Stimulated activated CD4-positive, alpha-beta T cell treated with anti-CD3 and anti-CD28 coated beads, Interleukin-12 subunit alpha, Interleukin-12 subunit beta, amount 100 ng/mL, for 48 hours (primary cell): ENCODE measurements around the gene HYKK.
"Not testable (repeated sequence)": the region's sequence is repeated elsewhere in the genome, so short reads cannot be mapped to it uniquely, and the experiment has no call there.

ENCODE experiments used
- DNase-seq, 3 donors: peaks; one replicate each; pipeline ENCODE4 v3.0.0-alpha.2; 2020; ENCODE audit warnings: low read depth in 2 of 3, low spot score in 1 of 3

HYKK gene

DNA sequence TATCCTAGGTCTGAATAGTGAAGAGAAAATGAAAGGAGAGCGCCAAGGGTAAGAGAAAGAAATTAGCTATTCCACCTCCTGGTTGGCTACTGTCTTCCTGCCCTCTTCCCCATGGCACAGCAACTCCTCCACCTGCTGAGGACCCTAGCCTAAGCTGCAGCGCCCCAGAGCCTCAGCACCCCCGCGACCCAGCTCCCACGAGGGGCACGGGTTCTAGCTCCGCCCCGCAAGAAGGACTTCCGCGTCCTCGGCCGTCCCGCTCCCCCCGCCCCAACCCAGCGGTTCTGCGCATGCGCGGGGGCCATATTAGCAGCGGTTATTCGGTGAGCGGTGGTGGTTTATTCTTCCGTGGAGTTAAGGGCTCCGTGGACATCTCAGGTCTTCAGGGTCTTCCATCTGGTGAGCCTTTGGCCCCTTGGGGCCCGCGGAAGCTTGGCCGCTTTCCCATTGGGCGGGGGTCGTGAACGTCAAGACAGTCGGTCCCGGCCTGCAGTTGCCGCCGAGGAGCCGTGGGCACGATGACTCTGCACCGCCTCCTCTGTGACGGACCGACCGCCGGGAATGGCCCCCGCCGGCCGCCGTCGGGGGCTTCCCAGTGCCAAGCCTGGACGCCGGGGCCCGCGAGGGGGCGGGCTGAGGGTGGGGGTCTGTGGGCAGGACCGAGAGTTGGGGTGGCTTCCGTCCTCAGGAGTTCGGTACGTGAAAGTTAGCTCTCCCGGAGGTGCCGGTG lies 32.9 kb downstream of the HYKK start, which contains the start of gene PSMA4:
Gene PSMA4, plus strand, starts transcription at position 304 of the 730 bp plus-strand sequence. CDS start 1,484 bp downstream, outside the sequence.
- DNase-seq: peak; percentile 88 to 92 (median 90)

DNA sequence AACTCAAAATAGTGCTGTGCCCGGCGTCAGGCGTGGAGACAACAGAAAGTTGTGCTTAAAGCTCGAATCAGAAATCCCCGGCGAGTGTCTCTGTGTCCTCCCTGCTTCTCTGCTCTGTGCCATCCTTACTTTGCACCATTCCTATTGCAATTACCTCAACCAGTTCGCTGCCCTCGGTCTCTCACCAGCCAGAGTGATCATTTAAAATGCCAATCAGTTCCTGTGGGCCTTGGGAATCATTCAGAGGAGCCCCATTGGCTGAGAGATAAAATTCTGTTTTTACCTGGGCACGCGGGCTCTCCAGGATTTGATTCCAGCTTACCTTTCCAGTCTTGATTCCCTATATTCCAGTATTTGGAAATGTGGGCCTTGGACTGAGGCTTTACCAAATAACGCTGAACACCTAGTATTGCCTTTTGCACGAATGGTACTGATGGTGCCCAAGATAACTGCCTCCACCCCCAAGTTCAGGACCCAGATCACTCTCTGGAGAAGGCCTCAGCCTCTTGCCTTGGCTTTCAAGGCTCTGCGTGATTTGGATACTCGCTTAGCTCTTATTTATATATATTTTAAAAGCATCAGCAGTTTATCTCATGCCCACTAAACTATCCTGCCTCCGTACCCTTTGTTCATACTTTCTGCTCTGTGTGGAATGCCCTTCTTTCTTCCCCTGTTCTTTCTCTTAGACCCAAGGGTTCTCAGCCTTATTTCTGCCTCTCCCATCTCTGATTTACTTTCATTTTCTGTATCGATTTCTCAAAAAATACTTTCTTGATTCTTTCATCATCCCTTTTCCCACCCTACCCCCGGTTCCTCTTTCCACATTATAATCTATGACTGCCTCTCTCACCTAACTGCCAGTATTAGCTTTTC lies 33.7 kb downstream of the HYKK start:
- DNase-seq: peak in 2 of 3 donors; percentile 0 to 24

DNA sequence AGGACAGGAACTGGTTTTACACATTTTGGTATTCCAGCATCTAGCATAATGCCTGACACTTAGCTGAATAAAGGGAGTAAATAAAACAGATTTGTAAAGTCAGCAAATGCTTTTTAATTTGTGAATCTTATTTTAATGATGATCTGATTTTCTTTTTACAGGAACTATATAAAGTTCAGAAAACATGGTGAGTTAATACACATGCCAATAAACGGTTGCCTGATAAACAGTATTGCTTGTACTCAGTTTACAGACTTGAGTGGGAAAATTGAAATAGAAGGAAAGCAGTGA lies 34.3 kb downstream of the HYKK start:
- no peak for DNase-seq

DNA sequence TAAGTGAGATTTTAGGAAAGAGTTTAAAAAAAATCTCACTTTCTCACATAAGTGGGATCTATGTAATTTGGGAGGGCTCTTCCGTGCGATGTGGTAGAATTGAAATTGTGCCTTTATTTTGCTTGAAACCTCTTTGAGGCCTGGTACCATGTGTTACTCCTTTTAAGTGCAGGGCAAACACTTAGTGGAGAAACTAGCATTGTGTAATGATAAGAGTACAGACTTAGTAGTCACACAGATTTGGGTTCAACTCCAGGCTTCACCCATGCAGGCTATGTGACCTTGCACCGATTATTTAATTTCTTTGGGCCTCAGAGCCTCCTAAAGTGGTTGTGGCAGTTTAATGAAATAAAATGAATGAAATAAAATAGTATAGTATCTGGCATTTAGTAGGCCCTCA lies 35.3 kb downstream of the HYKK start:
- DNase-seq: no peak

DNA sequence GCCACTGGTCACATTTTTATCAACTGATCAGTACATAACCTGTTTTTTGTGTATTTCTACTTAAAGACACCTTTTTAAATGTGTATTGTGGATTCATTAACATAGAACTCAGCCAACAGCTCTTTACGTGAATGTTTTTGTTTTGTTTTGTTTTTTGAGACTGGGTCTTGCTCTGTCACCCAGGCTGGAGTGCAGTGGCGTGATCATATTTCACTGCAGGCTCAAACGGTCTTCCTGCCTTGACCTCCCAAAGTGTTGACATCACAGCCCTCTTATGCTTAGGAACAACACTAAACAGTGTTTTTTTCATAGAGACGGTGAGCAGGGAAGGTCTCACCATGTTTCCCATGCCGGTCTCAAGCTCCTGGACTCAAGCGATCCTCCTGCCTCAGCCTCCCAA lies 42.8 kb downstream of the HYKK start:
- DNase-seq: no peak

DNA sequence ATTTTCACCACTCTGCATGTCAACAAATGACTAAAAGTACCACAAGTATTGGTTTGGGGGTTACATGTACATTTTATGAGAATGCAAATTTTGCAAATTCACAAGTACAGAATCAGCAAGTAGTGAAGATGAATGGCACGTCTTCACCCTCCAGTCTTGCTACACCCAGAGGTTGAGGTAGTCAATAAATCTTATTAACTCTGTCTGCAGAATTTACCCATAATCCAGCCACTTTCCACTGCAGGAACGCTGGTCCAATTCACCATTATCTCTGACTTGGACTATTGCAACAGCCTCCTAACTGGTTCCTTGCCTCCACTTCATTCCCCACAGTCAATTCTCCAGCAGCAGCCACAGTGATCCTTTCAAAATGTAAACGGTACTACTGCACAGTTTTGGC lies 43.4 kb downstream of the HYKK start:
- DNase-seq: no peak

DNA sequence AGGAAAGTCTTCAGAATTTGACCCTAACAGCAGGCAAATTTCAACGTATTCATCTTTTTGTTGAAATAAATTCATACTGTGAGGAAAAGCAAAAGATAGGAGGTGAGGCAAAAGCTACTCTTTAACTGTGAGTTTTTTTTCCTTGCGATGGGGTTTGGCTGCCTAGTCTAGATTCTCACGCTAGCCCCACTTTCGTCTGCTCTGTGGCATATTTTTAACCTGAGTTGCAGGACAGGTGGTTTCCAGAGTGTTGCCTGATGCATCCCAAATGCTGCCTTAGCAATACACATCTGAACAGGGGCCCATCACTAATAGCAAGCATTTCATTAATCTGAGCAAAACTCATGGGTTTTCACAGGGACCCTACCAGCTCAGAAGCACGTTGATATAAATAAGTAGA lies 44.5 kb downstream of the HYKK start:
- no peak for DNase-seq

DNA sequence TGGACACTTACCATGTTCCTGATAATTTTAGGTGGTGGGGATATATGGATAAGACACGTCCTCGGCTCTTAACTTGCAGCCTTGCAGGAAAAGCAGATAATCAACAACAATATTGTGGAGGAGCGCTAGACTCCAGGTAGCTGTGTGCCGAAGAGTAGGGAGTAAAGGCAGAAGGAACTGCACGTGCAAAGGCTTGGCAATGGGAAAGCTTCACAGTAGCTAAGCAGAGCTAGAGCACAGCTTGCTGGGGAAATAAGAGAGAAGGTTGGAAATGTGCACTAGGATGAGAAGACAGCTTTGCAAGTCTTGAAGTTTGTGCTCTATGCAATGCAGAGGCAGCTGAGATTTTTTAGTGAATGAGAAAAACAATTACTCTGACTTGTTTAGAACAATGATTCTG lies 45.2 kb downstream of the HYKK start:
- no peak for DNase-seq

DNA sequence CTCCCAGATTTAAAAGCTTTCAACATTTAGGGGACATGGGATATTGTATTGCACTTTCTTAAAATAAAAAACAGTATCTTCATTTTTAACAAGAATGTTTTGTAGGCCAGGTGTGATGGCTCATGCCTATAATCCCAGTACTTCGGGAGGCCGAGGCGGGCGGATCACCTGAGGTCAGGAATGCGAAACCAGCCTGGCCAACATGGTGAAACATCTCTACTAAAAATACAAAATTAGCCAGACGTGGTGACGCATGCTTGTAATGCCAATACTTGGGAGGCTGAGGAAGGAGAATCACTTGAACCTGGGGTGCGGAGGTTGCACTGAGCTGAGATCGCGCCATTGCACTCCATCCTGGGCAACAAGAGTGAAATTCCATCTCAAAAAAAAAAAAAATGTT lies 52.8 kb downstream of the HYKK start:
- not testable (repeated sequence) for DNase-seq

DNA sequence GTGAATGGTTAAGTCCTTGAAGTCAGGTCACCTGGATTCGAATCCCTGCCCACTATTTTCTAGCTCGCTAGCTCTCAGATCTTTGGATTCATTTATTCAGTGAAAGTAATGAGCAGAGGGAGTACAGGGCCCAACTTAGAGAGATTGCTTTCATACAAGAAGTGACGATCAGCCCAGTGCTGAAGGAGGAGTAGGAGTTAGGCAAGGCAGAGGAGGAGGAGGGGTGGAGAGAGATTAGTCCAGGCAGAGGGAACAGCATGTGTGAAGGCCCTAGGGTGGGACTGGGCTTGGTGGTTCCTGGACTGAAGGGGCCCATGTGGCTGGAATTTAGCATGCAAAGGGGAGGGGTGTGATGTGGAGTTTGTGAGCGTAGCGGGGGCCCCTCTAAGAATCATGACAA lies 54.1 kb downstream of the HYKK start:
- no peak for DNase-seq

DNA sequence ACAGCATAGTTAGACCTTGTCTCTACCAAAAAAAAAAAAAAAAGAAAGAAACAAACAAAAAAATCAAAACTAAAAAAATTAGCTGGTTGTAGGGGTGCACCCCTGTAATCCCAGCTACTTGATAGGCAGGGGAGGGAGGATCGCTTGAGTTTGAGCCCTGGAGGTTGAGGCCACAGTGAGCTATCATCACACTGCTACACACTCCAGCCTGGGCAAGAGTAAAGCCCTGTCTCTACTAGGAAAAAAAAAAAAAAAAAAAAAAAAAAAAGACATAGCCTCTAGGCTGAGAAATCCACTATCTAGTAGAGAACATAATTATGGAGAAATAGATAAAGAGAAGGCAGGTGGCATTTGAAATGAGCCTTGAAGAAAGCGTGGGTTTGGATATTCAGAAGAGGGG lies 55.7 kb downstream of the HYKK start:
- DNase-seq: no peak

DNA sequence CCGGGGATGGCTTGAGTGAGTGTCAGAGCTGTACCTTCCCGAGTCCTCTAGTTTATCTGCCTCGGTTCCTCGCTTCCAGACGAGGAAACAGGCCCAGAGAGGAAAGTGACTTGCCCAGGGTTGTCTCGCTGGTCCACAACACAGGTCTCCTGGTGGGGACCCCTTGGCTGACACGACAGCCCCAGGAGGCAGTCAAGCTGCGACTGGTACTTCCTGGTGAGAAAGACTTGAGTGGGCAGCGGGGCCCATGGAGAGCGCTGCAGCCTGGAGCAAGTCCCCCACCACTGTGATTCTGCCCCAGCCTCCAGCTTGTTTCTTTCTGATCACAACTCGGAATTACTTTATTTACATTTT lies 57.3 kb downstream of the HYKK start:
- no peak for DNase-seq

DNA sequence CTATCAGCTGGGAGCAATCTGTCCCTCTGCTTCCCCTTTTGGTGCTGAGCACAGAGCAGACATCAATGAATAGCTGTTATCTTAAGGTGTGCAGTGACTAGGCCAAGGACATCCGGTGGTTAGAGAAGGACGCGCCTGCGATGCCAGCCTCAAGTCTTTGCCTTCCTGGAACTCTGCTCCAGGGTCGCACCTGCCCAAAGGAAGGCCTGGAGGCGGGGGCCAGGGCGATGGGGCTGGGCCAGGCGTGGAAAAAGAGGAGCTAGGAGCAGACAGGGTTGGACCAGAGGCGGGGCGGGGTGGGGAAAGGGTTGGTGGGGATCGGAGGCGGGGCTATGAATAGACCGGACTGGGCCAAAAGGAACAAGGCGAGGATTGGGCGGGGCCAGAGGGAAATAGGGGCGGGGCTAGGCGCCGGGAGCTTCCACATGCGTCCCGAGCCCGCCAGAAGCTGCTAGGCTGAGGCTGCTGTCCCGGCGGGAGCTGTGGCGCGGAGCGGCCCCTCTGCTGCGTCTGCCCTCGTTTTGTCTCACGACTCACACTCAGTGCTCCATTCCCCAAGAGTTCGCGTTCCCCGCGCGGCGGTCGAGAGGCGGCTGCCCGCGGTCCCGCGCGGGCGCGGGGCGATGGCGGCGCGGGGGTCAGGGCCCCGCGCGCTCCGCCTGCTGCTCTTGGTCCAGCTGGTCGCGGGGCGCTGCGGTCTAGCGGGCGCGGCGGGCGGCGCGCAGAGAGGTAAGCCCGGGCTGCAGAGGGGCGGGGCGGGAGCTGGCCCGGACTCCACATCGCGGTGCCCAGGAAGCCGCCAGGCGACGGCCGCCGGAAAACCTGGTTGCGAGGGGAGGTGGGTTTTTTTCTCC lies 57.9 kb downstream of the HYKK start, which contains the start of gene CHRNA5:
Gene CHRNA5, plus strand, starts transcription at position 424 of the 854 bp plus-strand sequence. Its CDS starts 200 bp downstream, at position 624.
- DNase-seq: peak; percentile 67 to 84 (median 77)

DNA sequence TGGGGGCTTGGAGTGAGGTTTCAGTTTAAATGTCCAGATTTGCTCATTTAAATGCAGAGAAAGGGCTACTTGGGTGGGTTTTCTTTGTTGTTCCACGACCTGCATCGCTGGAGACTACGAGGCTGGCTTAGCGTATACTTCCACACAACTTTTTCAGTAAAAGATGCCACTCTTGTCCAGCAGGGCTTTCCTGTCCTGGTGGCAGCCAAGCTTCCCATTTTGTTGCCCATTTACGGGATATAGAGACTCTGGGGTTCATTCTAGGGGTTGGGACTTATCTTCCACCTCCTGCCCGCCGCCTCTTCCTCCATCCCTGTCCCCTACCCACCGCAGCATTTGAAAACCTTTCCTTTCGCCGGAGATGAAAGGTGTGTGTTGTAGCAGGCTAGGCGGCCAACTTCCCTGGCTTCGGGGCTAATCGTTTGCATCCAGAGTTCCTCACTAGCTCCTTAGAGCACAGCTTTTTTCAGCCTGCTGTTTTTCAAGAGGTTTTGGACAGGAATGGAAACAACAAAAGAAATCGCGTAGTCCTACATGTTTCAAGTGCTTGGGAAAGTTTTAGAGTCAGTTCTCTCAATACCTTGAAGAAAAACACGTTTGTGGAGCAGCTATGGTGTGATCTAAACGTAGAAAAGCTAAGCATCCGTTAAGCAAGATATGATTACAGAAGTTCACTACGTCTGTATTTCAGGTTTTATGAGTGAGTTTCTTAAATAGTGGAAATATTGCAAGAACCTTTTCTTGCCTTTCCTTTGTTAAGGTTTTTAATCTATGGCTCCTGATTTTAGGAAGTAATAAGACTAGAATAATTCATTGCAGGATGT lies 58.8 kb downstream of the HYKK start:
- DNase-seq: peak in 1 of 3 donors; percentile 0

DNA sequence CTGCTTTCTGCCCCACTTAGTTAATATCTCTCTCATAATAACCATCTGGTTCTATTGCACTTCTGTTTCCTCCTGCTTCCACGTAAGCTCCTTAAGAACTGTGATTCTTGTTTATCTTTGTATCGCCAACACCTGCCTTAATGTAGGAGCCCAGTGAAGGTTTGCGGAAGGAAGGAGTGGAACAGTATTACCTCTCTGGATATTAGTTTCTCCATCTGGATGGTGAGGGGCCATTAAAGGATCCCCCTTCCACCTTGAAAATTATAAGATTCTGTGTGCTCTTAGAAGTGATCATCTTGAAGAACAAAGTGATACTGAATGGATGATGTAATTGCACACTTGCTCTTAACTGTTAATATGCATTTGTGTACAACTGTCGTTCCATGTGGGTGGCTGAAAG lies 60.2 kb downstream of the HYKK start:
- DNase-seq: no peak

DNA sequence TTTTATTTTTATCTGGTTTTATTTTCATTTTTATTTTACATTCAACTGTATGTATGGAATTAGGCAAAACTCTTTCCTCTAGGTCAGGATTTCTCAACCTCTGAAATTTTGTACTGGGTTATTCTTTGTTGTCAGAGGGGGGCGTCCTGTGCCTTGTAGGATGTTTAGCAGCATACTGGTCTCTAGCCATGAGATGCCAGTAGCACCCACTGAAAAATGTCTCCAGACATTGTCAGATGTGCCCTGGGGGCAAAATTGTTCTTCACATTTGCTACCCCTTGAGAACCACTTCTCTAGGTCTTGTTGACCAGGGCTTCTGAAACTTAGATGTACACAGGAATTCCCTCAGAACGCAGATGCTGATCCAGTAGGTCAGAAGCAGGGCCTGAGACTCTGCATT lies 63.3 kb downstream of the HYKK start:
- no peak for DNase-seq

DNA sequence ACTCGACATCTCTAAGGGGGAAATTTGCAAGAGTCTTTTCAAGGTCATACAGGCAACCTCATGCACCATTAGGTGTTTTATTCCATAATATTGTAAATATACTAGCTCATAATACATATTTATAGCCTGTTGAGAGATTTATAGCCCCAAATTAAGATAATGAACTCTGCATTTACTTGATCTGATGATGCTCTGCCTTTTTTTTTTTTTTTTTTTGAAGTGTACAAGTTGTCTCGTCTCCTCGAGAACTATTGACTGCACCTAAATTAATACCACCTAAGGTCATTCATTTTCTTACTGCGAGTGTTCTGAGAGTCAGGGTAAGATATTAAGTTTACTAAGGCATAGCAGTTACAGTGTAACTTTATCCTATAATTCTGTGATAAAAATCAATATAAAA lies 64.0 kb downstream of the HYKK start:
- DNase-seq: no peak

DNA sequence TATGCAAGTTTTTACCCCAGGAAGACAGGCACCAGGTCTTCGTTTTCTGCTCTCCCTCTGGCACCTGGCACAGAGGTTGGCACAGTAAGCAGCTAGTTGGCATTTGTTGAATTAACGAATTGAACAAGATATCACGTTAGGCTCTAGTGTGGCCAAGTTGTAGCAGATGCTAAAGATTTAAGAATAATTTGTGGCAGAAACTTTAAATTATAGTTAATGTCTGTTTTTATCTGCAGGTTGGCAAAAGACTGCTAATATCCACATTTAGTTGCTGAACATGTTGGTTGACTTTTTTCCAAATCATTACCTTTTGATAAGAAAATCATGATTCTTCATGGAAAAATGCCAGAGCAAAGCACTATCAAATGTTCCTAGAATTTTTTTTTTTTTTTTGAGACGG lies 66.0 kb downstream of the HYKK start:
- DNase-seq: no peak

DNA sequence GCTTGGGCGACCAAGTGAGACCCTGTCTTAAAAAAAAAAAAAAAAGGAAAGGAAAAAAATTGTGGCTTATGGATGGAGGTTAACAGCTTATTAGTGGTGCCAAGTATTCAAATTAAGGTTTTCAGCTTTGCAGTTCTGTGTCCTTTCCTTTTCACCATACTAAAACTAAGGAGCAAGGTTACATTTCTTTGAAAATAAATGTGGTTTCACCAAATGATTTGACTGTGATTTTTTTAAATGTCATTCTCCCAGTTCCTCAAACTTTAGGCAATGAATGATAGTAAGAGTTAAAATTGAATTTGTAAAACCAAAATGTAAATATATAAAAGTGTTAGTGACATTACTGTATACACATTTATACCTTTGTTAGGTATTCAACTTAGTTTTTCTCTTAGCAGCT lies 67.6 kb downstream of the HYKK start:
- DNase-seq: no peak
